ENCODE results near the gene SCP2D1. TPM values are rescaled to one million over a fixed set of nuclear protein-coding genes. Genes with fewer than 3 reads are reported as not detected.

Gene SCP2D1
- total and polyA plus RNA-seq, 9 of the 15 experiments (the other 6 are each of a cell fraction or from before 2014, with no cell fraction given): not detected

GRCh38 chr20:18853216-18853615 lies 39.6 kb downstream of the SCP2D1 start (continued):
- TF ChIP-seq ZNF395 (CRISPR knock-in tag; IDR thresholded peaks at IDR 0.05) (no peak), ELF2 (CRISPR knock-in tag; IDR thresholded peaks at IDR 0.05) (no peak), ZNF766 (CRISPR knock-in tag; conservative IDR thresholded peaks at IDR 0.05) (no peak), GABPB2 (CRISPR knock-in tag; conservative IDR thresholded peaks at IDR 0.05) (no peak), BDP1 (IDR thresholded peaks at IDR 0.05; ENCODE audit: insufficient read depth, insufficient read length) (no peak), ZNF77 (CRISPR knock-in tag; IDR thresholded peaks at IDR 0.05) (no peak), ZNF518B (CRISPR knock-in tag; IDR thresholded peaks at IDR 0.05) (no peak), CHAMP1 (IDR thresholded peaks at IDR 0.05) (no peak), FOXA1 (IDR thresholded peaks at IDR 0.05; ENCODE audit: borderline replicate concordance) (no peak), ZNF224 (CRISPR knock-in tag; IDR thresholded peaks at IDR 0.05) (no peak)

Data from K562 (cell line).